Measurements from ENCODE around the gene AZGP1. TPM values are rescaled to one million over a fixed set of nuclear protein-coding genes. Genes with fewer than 3 reads are reported as not detected.

Gene AZGP1
- total and polyA plus RNA-seq, 2 of the 13 experiments (the other 11 are each of a cell fraction or from before 2014, with no cell fraction given): 93.8 to 229 TPM

DNA sequence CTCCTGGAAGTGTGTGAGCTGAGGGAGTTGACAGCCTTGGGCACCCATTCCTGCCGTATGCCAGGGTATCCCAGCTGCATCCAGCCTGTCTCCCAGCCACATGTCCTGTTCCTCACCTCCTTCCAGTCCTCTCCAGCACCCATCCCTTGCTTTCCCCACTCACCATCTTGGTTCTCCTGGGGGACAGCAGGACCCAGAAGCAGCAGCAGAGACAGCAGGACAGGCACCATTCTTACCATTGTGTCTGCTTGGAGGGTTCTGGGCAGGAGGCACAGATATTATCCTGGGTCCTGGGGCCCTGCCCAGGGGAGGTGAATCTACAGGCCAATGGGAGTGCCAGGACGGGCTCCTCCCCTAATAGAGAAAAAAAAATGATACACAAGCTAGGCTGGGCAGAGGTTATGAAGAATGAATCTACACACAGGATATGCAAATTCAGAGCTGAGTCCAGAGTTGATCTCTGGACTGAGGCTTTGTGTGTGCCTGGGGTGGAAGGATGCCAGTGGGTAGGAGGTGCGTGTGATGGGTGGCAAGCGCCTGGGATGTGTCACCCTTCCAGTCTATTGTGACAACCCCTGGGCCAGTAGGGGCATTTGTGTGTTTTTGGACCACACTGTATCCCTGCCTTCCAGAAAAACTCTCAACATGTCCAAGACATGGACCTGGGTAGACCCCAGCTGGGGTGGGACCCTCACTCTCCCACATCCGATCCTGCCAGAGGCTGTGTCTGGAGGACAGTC, at the start of gene AZGP1 (continued):
- TF ChIP-seq, protein P1, sequence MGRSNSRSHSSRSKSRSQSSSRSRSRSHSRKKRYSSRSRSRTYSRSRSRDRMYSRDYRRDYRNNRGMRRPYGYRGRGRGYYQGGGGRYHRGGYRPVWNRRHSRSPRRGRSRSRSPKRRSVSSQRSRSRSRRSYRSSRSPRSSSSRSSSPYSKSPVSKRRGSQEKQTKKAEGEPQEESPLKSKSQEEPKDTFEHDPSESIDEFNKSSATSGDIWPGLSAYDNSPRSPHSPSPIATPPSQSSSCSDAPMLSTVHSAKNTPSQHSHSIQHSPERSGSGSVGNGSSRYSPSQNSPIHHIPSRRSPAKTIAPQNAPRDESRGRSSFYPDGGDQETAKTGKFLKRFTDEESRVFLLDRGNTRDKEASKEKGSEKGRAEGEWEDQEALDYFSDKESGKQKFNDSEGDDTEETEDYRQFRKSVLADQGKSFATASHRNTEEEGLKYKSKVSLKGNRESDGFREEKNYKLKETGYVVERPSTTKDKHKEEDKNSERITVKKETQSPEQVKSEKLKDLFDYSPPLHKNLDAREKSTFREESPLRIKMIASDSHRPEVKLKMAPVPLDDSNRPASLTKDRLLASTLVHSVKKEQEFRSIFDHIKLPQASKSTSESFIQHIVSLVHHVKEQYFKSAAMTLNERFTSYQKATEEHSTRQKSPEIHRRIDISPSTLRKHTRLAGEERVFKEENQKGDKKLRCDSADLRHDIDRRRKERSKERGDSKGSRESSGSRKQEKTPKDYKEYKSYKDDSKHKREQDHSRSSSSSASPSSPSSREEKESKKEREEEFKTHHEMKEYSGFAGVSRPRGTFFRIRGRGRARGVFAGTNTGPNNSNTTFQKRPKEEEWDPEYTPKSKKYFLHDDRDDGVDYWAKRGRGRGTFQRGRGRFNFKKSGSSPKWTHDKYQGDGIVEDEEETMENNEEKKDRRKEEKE (IDR thresholded peaks at IDR 0.05): no peak
- TF ChIP-seq KDM5A (IDR thresholded peaks at IDR 0.05; ENCODE audit: borderline replicate concordance, low read length): no peak; the same call in 1 of the 2 replicates
- TF ChIP-seq FOXP1 (IDR thresholded peaks at IDR 0.05): peak; percentile 25; the same call in 1 of the 2 replicates
- peak; percentile 56 for TF ChIP-seq FOXP1 (CRISPR knock-in tag; IDR thresholded peaks at IDR 0.05)
- TF ChIP-seq ZIK1 (CRISPR knock-in tag; IDR thresholded peaks at IDR 0.05; ENCODE audit: borderline replicate concordance, low read depth): no peak
- TF ChIP-seq FIP1L1 (IDR thresholded peaks at IDR 0.05; ENCODE audit: borderline replicate concordance, insufficient read depth, low read depth, low read length): no peak
- TF ChIP-seq ZNF274 (CRISPR knock-in tag; IDR thresholded peaks at IDR 0.05): no peak
- TF ChIP-seq NFATC3 (CRISPR knock-in tag; IDR thresholded peaks at IDR 0.05): no peak
- TF ChIP-seq, protein P2, sequence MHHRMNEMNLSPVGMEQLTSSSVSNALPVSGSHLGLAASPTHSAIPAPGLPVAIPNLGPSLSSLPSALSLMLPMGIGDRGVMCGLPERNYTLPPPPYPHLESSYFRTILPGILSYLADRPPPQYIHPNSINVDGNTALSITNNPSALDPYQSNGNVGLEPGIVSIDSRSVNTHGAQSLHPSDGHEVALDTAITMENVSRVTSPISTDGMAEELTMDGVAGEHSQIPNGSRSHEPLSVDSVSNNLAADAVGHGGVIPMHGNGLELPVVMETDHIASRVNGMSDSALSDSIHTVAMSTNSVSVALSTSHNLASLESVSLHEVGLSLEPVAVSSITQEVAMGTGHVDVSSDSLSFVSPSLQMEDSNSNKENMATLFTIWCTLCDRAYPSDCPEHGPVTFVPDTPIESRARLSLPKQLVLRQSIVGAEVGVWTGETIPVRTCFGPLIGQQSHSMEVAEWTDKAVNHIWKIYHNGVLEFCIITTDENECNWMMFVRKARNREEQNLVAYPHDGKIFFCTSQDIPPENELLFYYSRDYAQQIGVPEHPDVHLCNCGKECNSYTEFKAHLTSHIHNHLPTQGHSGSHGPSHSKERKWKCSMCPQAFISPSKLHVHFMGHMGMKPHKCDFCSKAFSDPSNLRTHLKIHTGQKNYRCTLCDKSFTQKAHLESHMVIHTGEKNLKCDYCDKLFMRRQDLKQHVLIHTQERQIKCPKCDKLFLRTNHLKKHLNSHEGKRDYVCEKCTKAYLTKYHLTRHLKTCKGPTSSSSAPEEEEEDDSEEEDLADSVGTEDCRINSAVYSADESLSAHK (CRISPR knock-in tag; IDR thresholded peaks at IDR 0.05; ENCODE audit: borderline replicate concordance): no peak
- no peak for TF ChIP-seq TMF1 (CRISPR knock-in tag; IDR thresholded peaks at IDR 0.05; ENCODE audit: low read depth)
- TF ChIP-seq, protein P3, sequence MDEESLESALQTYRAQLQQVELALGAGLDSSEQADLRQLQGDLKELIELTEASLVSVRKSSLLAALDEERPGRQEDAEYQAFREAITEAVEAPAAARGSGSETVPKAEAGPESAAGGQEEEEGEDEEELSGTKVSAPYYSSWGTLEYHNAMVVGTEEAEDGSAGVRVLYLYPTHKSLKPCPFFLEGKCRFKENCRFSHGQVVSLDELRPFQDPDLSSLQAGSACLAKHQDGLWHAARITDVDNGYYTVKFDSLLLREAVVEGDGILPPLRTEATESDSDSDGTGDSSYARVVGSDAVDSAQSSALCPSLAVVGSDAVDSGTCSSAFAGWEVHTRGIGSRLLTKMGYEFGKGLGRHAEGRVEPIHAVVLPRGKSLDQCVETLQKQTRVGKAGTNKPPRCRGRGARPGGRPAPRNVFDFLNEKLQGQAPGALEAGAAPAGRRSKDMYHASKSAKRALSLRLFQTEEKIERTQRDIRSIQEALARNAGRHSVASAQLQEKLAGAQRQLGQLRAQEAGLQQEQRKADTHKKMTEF (CRISPR knock-in tag; IDR thresholded peaks at IDR 0.05): peak; percentile 55
- TF ChIP-seq NFRKB (IDR thresholded peaks at IDR 0.05): no peak
- TF ChIP-seq, protein P4, sequence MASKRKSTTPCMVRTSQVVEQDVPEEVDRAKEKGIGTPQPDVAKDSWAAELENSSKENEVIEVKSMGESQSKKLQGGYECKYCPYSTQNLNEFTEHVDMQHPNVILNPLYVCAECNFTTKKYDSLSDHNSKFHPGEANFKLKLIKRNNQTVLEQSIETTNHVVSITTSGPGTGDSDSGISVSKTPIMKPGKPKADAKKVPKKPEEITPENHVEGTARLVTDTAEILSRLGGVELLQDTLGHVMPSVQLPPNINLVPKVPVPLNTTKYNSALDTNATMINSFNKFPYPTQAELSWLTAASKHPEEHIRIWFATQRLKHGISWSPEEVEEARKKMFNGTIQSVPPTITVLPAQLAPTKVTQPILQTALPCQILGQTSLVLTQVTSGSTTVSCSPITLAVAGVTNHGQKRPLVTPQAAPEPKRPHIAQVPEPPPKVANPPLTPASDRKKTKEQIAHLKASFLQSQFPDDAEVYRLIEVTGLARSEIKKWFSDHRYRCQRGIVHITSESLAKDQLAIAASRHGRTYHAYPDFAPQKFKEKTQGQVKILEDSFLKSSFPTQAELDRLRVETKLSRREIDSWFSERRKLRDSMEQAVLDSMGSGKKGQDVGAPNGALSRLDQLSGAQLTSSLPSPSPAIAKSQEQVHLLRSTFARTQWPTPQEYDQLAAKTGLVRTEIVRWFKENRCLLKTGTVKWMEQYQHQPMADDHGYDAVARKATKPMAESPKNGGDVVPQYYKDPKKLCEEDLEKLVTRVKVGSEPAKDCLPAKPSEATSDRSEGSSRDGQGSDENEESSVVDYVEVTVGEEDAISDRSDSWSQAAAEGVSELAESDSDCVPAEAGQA (IDR thresholded peaks at IDR 0.05; ENCODE audit: low read depth): no peak
- TF ChIP-seq, protein P4 (CRISPR knock-in tag; IDR thresholded peaks at IDR 0.05; ENCODE audit: borderline replicate concordance): no peak
- TF ChIP-seq, protein P5, sequence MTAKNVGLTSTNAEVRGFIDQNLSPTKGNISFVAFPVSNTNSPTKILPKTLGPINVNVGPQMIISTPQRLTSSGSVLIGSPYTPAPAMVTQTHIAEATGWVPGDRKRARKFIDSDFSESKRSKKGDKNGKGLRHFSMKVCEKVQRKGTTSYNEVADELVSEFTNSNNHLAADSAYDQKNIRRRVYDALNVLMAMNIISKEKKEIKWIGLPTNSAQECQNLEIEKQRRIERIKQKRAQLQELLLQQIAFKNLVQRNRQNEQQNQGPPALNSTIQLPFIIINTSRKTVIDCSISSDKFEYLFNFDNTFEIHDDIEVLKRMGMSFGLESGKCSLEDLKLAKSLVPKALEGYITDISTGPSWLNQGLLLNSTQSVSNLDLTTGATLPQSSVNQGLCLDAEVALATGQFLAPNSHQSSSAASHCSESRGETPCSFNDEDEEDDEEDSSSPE (CRISPR knock-in tag; IDR thresholded peaks at IDR 0.05): no peak
- peak; percentile 63 for TF ChIP-seq ERF (CRISPR knock-in tag; IDR thresholded peaks at IDR 0.05)

Data from HepG2 (cell line).